Keratinocyte (primary cell): ENCODE data around the gene ESRRB. TPM values are rescaled to one million over a fixed set of nuclear protein-coding genes. Genes with fewer than 3 reads are reported as not detected.

ENCODE experiments used
- DNase-seq: peaks from one replicate; pipeline ENCODE4 v3.0.0-alpha.2; 2011; ENCODE audit warnings: low read depth, missing footprints, low spot score
- FAIRE-seq: peaks from 2 replicates; lab custom pipeline; 2011; peaks lifted over from hg19 to GRCh38; lab: Jason Lieb, UNC
- H2AFZ ChIP-seq: 2 replicates; pipeline ENCODE4 v1.6.0; 2012; ENCODE audit warnings: low read length, control low read depth, inconsistent platforms; ENCODE audit not compliant: control insufficient read depth
- H3K27ac ChIP-seq: 2 replicates; pipeline ENCODE4 v1.5.1; 2011; ENCODE audit warnings: low read length; ENCODE audit not compliant: control insufficient read depth, insufficient read depth
- H3K27me3 ChIP-seq: 3 replicates; pipeline ENCODE4 v1.6.0; 2011; ENCODE audit warnings: low read length; ENCODE audit not compliant: control insufficient read depth, insufficient read depth; ENCODE audit errors: extremely low read depth
- H3K36me3 ChIP-seq, 2 experiments: 2 replicates in 1 of 2; 3 replicates in 1 of 2; pipeline ENCODE4 v1.5.1; 2011; ENCODE audit warnings: low read length in 2 of 2, mild to moderate bottlenecking in 1 of 2; ENCODE audit not compliant: control insufficient read depth in 2 of 2, insufficient read depth in 2 of 2; ENCODE audit errors: extremely low read depth in 1 of 2
- H3K4me1 ChIP-seq: 3 replicates; pipeline ENCODE4 v1.5.1; 2011; ENCODE audit warnings: low read length; ENCODE audit not compliant: control insufficient read depth, insufficient read depth; ENCODE audit errors: extremely low read depth
- H3K4me2 ChIP-seq: 3 replicates; pipeline ENCODE4 v1.6.0; 2011; ENCODE audit warnings: low read depth, low read length; ENCODE audit not compliant: control insufficient read depth, insufficient read depth; ENCODE audit errors: extremely low read depth
- H3K4me3 ChIP-seq, 3 experiments: fragments of 200-600 bp in 1 of 3; sonication (generic) in 1 of 3; 2 replicates in 2 of 3; 3 replicates in 1 of 3; pipeline ENCODE4 v1.5.1; 2011 to 2016; ENCODE audit warnings: low read length in 3 of 3, mild to moderate bottlenecking in 3 of 3, control low read depth in 2 of 3, inconsistent platforms in 1 of 3, low read depth in 1 of 3, mixed read lengths in 1 of 3, mixed run types in 1 of 3, moderate library complexity in 1 of 3; ENCODE audit not compliant: control insufficient read depth in 2 of 3, insufficient read depth in 2 of 3; ENCODE audit errors: extremely low read depth in 1 of 3
- H3K79me2 ChIP-seq: 2 replicates; pipeline ENCODE4 v1.6.0; 2012; ENCODE audit warnings: low read length; ENCODE audit not compliant: control insufficient read depth, insufficient read depth
- H3K9ac ChIP-seq: 3 replicates; pipeline ENCODE4 v1.6.0; 2011; ENCODE audit warnings: low read length; ENCODE audit not compliant: control insufficient read depth, insufficient read depth; ENCODE audit errors: extremely low read depth
- H3K9me1 ChIP-seq: 3 replicates; pipeline ENCODE4 v1.6.0; 2011; ENCODE audit warnings: low read length; ENCODE audit not compliant: control insufficient read depth, insufficient read depth; ENCODE audit errors: extremely low read depth
- H3K9me3 ChIP-seq: 2 replicates; pipeline ENCODE4 v1.5.1; 2012; ENCODE audit warnings: low read depth, low read length; ENCODE audit not compliant: control insufficient read depth
- H4K20me1 ChIP-seq: 3 replicates; pipeline ENCODE4 v1.6.0; 2011; ENCODE audit warnings: low read length; ENCODE audit not compliant: control insufficient read depth, insufficient read depth; ENCODE audit errors: extremely low read depth
- EZH2 ChIP-seq: IDR thresholded peaks from one replicate; pipeline ENCODE4 v1.6.1; 2012; ENCODE audit warnings: inconsistent platforms, mild to moderate bottlenecking, low read length, moderate library complexity
- dilution Hi-C: fragments of 300-500 bp; cut with MboI; formaldehyde crosslinking; loops from one replicate; pipeline ENCODE4 v1.7.0; 2020; ENCODE audit warnings: low sequenced_read_pairs; ENCODE audit not compliant: extremely low pct_ligation_motif_present
- polyA plus RNA-seq, 5 experiments: library from polyadenylated mRNA; depleted of rRNA in 3 of 5; stranded (reverse) in 3 of 5; stranded (forward) in 1 of 5; unstranded in 1 of 5; fragments of >200 nt; gene quantifications; 1 replicate in 1 of 5; 2 replicates in 3 of 5; 3 replicates in 1 of 5; pipeline versions ENCODE4 v1.2.1 to v1.2.3, GENCODE V29; 2011 to 2012; ENCODE audit warnings: missing spikeins in 2 of 5, low read depth in 1 of 5, low replicate concordance in 1 of 5
- TF ChIP-seq, protein P1 (sequence below), 3 experiments: IDR thresholded peaks in 1 of 3; conservative IDR thresholded peaks in 1 of 3; optimal IDR thresholded peaks in 1 of 3; 2 replicates in 2 of 3; 3 replicates in 1 of 3; pipeline versions ENCODE3 to v1.5.1; 2011; ENCODE audit warnings: low read length in 3 of 3, mild to moderate bottlenecking in 3 of 3, moderate library complexity in 2 of 3, control low read depth in 1 of 3, inconsistent platforms in 1 of 3; ENCODE audit not compliant: insufficient read depth in 2 of 3; ENCODE audit errors: extremely low read depth in 1 of 3

Gene ESRRB
- polyA plus RNA-seq, 1 donor (not counting 4 experiments of a cell fraction or from before 2014, with no cell fraction given), result 0.01 TPM

DNA sequence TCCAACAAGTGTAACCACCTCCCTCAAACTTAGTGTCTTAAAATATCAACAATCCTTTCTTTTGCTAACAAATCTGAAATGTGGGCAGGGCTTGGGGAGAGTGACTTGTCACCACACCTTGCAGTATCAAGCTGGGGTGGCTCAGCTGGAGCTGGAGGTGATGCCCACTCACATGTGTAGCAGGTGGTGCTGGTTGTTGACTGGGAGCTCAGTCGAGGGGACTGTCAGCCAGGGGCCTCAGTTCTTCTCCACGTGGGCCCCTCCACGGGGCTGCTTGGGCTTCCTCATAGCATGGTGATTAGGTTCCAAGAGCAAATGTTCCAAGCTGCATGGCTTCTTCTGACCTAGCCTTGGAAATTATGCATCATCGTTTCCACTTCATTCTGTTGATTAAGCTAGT lies 32.6 kb upstream of the ESRRB start:
- TF ChIP-seq, protein P1, sequence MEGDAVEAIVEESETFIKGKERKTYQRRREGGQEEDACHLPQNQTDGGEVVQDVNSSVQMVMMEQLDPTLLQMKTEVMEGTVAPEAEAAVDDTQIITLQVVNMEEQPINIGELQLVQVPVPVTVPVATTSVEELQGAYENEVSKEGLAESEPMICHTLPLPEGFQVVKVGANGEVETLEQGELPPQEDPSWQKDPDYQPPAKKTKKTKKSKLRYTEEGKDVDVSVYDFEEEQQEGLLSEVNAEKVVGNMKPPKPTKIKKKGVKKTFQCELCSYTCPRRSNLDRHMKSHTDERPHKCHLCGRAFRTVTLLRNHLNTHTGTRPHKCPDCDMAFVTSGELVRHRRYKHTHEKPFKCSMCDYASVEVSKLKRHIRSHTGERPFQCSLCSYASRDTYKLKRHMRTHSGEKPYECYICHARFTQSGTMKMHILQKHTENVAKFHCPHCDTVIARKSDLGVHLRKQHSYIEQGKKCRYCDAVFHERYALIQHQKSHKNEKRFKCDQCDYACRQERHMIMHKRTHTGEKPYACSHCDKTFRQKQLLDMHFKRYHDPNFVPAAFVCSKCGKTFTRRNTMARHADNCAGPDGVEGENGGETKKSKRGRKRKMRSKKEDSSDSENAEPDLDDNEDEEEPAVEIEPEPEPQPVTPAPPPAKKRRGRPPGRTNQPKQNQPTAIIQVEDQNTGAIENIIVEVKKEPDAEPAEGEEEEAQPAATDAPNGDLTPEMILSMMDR (optimal IDR thresholded peaks at IDR 0.05 in 1 of 3, IDR thresholded peaks at IDR 0.05 in 1 of 3, conservative IDR thresholded peaks at IDR 0.05 in 1 of 3; ENCODE audit: extremely low read depth in 1 of 3, insufficient read depth in 2 of 3, low read length in 3 of 3), result no peak
- no peak for TF ChIP-seq EZH2
- peaks cover 10% of the 10 kb centered on the region for H3K27me3 ChIP-seq

DNA sequence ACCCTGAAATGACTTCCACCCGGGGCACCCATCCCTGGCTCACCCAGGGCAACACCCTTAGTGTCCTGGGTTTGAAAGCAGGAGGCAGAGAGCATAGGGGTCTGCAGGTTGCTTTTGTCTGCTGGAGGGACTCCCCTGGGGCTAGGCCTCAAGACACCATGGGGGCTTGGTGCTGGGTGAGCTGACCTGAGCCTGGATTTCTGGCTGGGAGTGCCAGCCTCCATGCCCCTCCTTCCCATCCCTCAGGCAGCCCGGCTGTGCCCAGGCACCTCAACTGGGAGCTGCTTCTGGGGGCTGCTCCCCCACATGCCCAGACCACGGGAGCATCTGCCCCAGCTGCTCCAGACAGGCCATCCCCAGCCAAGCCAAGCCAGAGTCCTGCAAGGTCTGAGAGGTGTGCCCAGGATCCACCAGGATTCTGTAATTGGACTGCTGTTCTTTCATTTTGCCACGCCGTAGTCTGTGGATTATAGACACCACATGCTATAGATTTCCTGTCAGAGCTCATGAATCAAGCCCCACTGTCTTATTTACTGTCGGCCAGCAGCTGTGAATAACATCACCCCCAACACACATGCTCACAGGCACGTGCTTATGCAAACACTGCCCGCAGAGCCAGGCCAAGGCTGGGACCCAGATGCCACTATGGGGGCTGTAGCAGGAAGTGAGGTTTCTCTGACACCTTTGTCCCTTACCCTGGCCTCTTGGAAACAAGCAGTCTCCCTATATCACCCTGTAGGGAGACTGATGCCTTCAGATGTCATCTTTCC lies 29.4 kb upstream of the ESRRB start:
- DNase-seq, result no peak
- Histone ChIP-seq H3K36me3 (no peaks in the 10 kb centered on the region), H4K20me1 (no peaks in the 10 kb centered on the region), H3K27me3 (peaks cover 6% of the 10 kb centered on the region), H2AFZ (no peak overlapping the region), H3K4me3 (no peak overlapping the region), H3K9ac (no peak overlapping the region), H3K4me1 (no peaks in the 10 kb centered on the region), H3K9me1 (no peaks in the 10 kb centered on the region), H3K4me2 (no peak overlapping the region), H3K79me2 (no peaks in the 10 kb centered on the region), H3K27ac (no peak overlapping the region), H3K9me3 (no peaks in the 10 kb centered on the region)
- TF ChIP-seq EZH2, result no peak
- TF ChIP-seq, protein P1 (optimal IDR thresholded peaks at IDR 0.05 in 1 of 3, IDR thresholded peaks at IDR 0.05 in 1 of 3, conservative IDR thresholded peaks at IDR 0.05 in 1 of 3; ENCODE audit: extremely low read depth in 1 of 3, insufficient read depth in 2 of 3, low read length in 3 of 3), result no peak
- dilution Hi-C loops, result no loop called here
- no peak for FAIRE-seq

More for the DNA sequence above, 32.6 kb upstream of the ESRRB start:
- H3K27ac ChIP-seq, result no peak overlapping the region
- H3K4me3 ChIP-seq, result no peak overlapping the region
- no peak for FAIRE-seq
- no peaks in the 10 kb centered on the region for H3K36me3 ChIP-seq
- H3K79me2 ChIP-seq, result no peaks in the 10 kb centered on the region
- H3K9me1 ChIP-seq, result no peaks in the 10 kb centered on the region
- no peak overlapping the region for H3K4me2 ChIP-seq
- no peak for DNase-seq
- no peak overlapping the region for H3K9ac ChIP-seq
- no peaks in the 10 kb centered on the region for H3K9me3 ChIP-seq
- no peaks in the 10 kb centered on the region for H3K4me1 ChIP-seq
- no peak overlapping the region for H2AFZ ChIP-seq
- no peaks in the 10 kb centered on the region for H4K20me1 ChIP-seq
- dilution Hi-C loops, result no loop called here
